HUDEP-2 (cell line): ENCODE results near the gene NIFK.
"Not testable (repeated sequence)": the region's sequence is repeated elsewhere in the genome, so short reads cannot be mapped to it uniquely, and the experiment has no call there.

Experiments used
- DNase-seq, 76 experiments: peaks; one replicate each; lab custom pipeline; 2025; ENCODE audit not compliant: unreplicated experiment in 76 of 76; lab: John Stamatoyannopoulos, UW

The NIFK gene

GRCh38 chr2:121697108-121697631 lies 39.5 kb downstream of the NIFK start:
- no peak for DNase-seq

DNA sequence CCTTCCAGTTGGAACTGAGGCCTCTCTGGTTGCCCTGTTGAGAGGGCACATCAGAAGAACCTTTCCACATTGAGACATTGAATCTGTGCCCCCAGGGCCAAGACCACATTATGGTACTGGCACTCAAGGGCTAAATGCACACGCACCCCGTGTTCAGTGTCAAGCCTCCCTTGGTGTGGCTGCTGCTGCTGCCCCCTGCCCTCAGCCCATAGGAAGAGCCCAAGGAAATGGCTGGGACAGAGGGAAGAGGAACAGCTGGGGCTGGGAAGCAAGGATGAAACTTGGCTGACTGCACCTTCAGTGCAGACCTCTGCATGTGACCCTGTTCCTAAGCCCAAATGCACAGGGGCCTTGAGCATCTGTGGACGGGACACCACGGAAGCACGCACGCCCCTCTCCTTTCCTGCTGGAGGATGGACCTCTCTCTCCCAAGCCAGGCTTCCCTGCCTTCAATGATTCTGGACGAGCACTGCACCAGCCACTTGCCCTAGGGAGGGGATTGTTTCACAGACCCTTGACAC lies 40.2 kb downstream of the NIFK start:
- no peak for DNase-seq

- DNase-seq = no peak
Observed at GRCh38 chr2:121695171-121695451, 41.6 kb downstream of the NIFK start.

DNA sequence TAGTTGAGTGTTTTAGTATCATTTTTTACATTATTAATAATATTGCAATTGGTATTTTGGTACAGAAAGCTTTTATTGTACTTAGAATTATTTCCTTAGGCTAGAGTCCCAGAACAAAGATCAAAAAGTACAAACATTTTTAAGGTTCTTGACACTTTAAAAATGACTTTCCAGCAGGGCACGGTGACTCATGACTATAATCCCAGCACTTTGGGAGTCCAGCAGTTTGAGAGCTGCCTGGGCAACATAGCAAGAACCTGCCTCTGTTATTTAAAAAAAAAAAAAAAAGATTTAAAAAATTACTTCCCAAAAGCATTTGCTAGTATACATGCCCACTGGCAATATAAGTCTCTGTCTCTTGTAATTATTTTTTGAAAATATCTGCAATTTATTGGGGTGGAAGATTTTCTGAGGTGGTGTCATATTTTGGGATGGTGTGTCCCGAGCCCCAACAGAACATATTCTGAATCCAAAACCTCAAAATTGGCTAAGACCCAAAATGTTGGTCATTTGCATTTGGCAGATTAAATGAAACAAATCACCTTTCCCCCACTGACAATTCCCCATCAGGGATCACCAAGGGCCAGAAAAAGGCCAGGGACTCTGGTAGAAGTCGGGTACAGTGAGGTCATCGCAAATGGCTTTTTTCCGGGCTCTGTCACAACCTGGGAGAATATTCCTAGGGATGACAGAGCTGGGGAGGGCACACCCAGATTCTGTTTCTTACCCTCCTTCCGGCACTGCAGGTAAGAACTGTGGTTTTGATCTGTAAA lies 42.1 kb downstream of the NIFK start:
- no peak for DNase-seq

DNA sequence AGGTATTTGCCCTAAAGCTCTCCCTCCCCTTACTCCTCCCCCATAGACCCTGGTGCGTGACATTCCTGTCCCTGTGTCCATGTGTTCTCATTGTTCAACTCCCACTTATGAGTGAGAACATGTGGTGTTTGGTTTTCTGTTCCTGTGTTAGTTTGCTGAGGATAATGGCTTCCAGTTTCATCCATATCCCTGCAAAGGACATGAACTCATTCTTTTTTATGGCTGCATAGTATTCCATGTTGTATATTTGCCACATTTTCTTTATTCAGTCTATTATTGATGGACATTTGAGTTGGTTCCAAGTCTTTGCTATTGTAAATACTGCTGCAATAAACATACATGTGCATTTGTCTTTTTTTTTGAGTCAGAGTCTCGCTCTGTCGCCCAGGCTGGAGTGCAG lies 46.1 kb downstream of the NIFK start:
- DNase-seq = not testable (repeated sequence)

GRCh38 chr2:121690095-121690494 lies 46.6 kb downstream of the NIFK start:
- DNase-seq = no peak

DNA sequence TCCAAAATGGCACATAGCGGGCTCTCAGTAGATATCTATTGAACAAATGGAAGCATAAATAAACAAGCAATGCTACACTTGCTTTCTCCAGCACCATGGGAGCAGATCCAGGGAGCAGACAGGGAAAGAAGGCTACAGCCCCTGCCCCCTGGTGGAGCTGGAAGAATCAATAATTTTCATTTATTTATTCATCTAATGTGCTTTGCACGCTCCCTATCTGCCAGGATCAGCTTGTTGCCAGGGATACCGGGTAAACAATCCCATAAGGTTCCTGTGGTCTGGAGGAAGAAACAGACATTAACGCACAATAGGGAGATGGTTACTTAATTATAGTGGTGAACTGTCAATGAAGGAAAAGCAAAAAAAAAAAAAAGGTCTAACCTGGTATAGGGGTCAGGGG lies 47.3 kb downstream of the NIFK start:
- peak in 14 of 76 experiments; percentile 3 to 31 (median 11) for DNase-seq

- DNase-seq = no peak
Observed at GRCh38 chr2:121688820-121689219, 47.9 kb downstream of the NIFK start.

GRCh38 chr2:121686902-121687301 lies 49.8 kb downstream of the NIFK start:
- no peak for DNase-seq

DNA sequence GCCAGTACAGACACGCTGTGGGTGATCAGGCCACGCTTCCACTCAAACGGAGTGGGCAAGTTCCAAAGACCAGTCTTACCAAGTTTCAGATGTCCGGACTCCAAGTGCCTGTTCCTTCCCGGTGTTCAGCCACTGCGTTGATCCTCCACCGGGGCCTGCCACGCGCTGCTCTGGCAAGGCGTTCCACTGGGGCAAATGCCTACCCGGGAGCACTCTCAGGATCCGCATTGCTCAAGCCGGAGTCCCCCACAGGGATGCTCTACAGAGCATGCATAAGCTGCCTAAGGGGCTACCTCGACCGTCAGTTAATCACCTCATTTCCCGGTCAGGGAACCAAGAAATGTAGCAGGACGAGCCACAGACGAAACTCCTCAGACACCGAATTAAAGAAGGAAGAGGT lies 50.5 kb downstream of the NIFK start:
- no peak for DNase-seq

GRCh38 chr2:121682396-121683298 lies 54.0 kb downstream of the NIFK start:
- DNase-seq = no peak

DNA sequence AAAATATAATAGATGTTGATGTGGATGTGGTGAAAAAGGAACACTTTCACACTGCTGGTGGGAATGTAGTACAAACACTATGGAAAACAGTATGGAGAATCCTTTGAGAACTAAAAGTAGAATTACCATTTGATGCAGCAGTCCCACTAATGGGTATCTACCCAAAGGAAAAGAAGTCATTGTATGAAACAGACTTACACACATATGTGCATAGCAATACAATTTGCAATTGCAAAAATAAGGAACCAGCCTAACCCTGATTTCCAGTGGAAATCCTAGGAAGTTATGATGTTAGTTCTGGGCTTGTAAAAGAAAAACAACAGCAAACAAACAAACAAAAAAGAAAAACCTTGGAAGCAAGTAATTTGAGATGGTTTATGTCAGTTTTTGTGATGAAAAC lies 58.8 kb downstream of the NIFK start:
- DNase-seq = no peak
